GM18951 (cell line): ENCODE results near the gene DFFA.
"Not testable (repeated sequence)": the region's sequence is repeated elsewhere in the genome, so short reads cannot be mapped to it uniquely, and the experiment has no call there.

Source experiments
- POLR2A ChIP-seq: IDR thresholded peaks from 4 replicates; pipeline ENCODE4 v1.6.1; 2011; ENCODE audit warnings: mild to moderate bottlenecking; ENCODE audit not compliant: insufficient read length, insufficient read depth; ENCODE audit errors: extremely low read depth
- in situ Hi-C: fragments of 300-500 bp; cut with MboI; formaldehyde crosslinking; loops from one replicate; pipeline ENCODE4 v1.12.0; 2022; ENCODE audit warnings: low sequenced_read_pairs, mixed read lengths, inconsistent platforms; ENCODE audit not compliant: unreplicated experiment

The DFFA gene

DNA sequence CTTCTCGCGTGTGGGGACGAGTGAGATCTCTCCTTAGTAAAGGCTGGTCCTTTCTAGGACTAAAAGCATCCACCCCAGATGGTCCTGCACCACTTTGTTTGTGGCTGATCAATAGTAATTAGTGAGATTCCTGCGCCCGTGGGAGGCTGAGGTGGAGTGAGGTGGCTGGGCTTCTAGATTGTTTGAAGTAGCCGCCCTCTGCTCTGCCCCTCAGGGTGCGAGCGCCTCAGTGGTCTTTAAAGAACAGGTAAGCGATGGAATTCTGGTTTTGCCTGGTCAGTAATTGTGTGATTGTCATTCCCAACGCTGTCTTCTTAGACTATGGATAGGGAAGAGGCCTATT, 23.1 kb upstream of the DFFA start:
- in situ Hi-C loops: no loop called here
- no peak for TF ChIP-seq POLR2A

- in situ Hi-C loops: no loop called here
- TF ChIP-seq POLR2A: no peak
These were observed 22.6 kb upstream of the DFFA start for GRCh38 chr1:10494754-10495474.

DNA sequence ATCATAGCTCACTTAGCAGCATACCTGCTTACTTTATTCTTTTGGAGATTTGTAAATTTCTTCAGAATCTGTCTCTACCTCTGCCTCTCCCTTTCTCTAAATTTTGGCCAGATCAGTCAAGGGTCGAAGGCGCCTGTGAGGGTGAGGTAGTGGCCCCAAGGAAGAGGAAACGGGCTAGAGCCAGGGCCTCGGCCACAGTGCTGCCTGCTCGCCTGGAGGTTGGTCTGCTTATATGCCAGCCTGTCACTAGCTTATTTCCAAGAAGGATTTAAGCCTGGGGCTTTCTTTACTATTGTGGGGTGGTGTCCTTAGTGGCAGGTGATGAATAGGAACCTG, 22.1 kb upstream of the DFFA start:
- no peak for TF ChIP-seq POLR2A
- in situ Hi-C loops: no loop called here

DNA sequence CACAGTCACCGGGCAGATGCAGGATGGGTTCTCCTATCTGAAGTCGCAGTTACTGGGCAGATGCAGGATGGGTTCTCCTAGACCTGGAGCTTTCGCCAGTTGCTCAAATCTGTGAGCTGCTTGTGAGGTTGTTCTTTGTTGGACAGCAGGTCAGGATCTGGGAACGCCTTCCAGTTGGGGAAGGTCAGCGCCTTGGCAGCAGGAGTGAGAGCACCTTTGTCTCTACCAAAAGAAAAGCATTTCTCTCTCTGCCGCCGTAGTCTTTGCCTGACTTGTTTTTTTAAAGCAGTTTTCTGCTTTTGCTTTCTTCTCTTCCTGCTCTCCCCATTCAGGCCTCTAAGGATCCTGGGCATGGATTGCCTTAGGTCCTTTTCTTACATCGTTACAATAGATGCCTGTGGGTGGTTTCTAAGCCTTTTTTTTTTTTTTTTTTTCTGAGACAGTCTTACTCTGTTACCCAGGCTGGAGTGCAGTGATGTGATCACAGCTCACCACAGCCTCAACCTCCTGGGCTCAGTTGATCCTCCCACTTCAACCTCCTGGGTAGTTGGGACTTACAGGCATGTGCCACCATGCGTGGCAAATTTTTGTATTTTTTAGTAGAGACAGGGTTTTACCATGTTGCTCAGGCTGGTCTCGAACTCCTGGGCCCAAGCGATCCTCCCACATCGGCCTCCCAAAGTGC, 18.1 kb upstream of the DFFA start:
- in situ Hi-C loops: no loop called here
- TF ChIP-seq POLR2A: no peak

- no peak for TF ChIP-seq POLR2A
- in situ Hi-C loops: no loop called here
These were observed 17.1 kb upstream of the DFFA start for GRCh38 chr1:10489291-10490055.

- in situ Hi-C loops: no loop called here
These were observed 12.2 kb upstream of the DFFA start for GRCh38 chr1:10484521-10484920.

DNA sequence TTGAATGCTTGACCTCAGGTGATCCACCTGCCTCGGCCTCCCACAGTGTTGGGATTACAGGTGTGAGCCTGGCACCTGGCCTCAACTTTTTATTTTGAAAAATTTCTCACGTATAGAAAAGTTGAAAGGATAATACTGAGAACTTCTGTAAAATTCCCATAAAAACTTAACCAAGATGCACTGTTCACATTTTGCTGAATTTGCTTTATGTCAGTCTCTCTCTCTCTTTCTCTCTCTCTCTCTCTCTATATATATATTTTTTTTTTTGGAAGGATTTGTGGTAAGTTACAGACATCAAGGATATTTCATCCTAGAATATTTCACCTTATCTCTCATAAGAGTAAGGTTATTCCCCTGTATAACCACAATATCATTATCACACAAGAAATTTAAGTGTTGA, 8.3 kb upstream of the DFFA start:
- no peak for TF ChIP-seq POLR2A
- in situ Hi-C loops: no loop called here

More at GRCh38 chr1:10484521-10484920, 12.2 kb upstream of the DFFA start:
- TF ChIP-seq POLR2A: no peak

GRCh38 chr1:10479296-10479695, 7.0 kb upstream of the DFFA start:
- in situ Hi-C loops: no loop called here
- TF ChIP-seq POLR2A: no peak

GRCh38 chr1:10475510-10475909, 3.2 kb upstream of the DFFA start:
- in situ Hi-C loops: no loop called here

DNA sequence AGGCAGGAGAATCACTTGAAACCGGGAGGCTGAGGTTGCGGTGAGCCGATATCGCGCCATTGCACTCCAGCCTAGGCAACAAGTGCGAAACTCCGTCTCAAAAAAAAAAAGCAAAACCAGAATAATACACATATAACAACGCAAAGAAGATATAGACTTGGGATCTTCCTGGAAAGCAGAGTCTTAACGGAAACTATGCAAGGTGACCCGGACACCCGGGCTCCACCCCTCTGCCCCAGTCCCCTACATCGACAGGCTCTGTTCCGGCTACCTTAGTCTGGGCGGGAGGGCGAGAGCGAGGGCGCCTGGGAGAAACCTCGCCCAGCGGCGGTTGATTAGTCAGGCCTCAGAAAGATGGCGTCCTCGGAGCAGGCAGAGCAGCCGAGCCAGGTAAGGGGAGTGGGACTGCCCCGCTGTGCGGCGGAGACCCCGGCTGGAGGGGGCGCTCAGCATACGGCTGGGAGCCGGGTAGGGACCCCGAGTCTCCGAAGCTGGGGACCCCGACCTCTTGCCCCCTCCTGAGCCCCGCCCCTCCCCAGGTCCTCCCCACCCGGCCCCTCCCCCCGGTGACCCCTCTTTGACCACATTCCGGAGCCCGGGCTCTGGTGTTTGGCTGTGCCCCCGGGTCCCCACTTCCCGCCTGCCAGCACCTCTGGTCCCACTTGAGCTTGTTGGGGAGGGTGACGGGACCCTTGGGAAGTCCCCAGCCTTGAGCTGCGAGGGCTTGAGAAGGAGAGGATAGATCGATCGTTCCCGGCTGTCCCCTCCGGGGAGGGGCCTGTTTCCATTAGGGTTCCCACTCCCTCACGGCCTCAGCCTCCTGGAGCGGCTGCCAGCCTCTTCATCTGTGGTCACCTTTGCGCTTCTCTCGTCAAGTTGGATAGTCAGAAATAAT, 2.5 kb upstream of the DFFA start, which contains the start of gene PEX14:
TSS of gene PEX14 (plus strand) at position 338 of the 895 bp plus-strand sequence. CDS start at position 355, 17 bp downstream.
- in situ Hi-C loops: no loop called here
- peak; percentile 78 for TF ChIP-seq POLR2A

More at GRCh38 chr1:10475510-10475909, 3.2 kb upstream of the DFFA start:
- no peak for TF ChIP-seq POLR2A

DNA sequence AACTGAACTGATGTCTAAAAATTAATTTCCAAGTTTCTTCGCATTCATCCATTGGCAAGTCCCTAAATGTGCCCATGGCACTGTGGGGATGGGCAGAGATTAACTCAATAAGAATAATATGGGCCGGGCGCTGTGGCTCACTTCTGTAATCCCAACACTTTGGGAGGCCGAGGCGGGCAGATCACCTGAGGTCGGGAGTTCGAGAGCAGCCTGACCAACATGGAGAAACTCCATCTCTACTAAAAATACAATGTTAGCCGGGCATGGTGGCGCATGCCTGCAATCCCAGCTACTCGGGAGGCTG, 1.9 kb upstream of the DFFA start:
- in situ Hi-C loops: not testable (repeated sequence)

DNA sequence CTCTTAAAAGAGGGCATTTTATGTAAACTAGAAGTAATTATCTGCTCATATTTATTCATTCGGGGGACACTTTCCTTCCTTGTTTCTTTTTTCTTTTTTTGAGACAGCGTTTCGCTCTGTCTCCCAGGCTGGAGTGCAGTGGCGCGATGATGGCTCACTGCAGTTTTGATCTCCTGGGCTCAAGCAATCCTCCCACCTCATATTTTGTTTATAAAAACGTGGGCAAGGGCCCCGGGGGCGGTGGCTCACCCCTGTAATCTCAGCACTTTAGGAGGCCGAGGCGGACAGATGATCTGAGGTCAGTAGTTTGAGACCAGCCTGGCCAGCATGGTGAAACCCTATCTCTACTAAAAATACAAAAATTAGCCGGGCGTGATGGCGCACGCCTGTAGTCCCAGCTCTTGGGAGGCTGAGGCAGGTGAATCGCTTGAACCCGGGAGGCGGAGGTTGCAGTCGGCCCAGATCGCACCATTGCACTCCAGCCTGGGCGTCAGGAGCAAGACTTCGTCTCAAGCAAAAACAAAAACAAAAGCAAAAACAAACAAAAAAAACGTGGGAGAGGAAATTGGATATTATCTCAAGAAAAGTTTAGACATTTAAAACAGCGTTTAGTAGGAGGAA, 926 bp upstream of the DFFA start:
- TF ChIP-seq POLR2A: no peak
- in situ Hi-C loops: no loop called here
